ENCODE data around the gene DNAH10. TPM values are rescaled to one million over a fixed set of nuclear protein-coding genes. Genes with fewer than 3 reads are reported as not detected.

The DNAH10 gene
- total RNA-seq, 1 experiment from 2014 or later = 0.39 TPM

- intact Hi-C loops (cut with micrococcal nuclease; ENCODE audit: unreplicated experiment) = no loop called here
- H3K36me3 ChIP-seq (ENCODE audit: control insufficient read depth, insufficient read depth, low read length) = no peaks in the 10 kb centered on the region
- CTCF ChIA-PET = no interaction called here
Measured at GRCh38 chr12:123929946-123930583, 168.0 kb downstream of the DNAH10 start.

GRCh38 chr12:123931686-123932321 lies 169.7 kb downstream of the DNAH10 start:
- DNase-seq (ENCODE audit: low read depth, low spot score) (no peak), ATAC-seq (no peak)
- CTCF ChIA-PET = no interaction called here
- 0 out of 2 replicates have a peak, but pooled peaks cover 4% of the 10 kb centered on the region for H3K27me3 ChIP-seq (ENCODE audit: control insufficient read depth, insufficient read depth, low read length)
- H3K4me1 ChIP-seq (ENCODE audit: control insufficient read depth, insufficient read depth, low read length) = no peaks in the 10 kb centered on the region
- intact Hi-C loops (cut with micrococcal nuclease; ENCODE audit: unreplicated experiment) (no loop called here), in situ Hi-C loops (cut with HindIII; ENCODE audit: low pct_unique_long_range_greater_than_20kb, low sequenced_read_pairs) (no loop called here)
- H3K9me3 ChIP-seq (ENCODE audit: control insufficient read depth, insufficient read depth, low read depth, low read length) = no peaks in the 10 kb centered on the region
- H3K27ac ChIP-seq (ENCODE audit: low read length) = no peak overlapping the region
- H3K4me3 ChIP-seq (ENCODE audit: low read depth in 2 of 2, low read length in 2 of 2) = no peak overlapping the region
- TF ChIP-seq POLR2AphosphoS5 (IDR thresholded peaks at IDR 0.05; ENCODE audit: low read depth, low read length) (no peak), TCF7L2 (IDR thresholded peaks at IDR 0.05; ENCODE audit: low read depth, low read length) (no peak), REST (IDR thresholded peaks at IDR 0.05; ENCODE audit: insufficient read depth in 1 of 2, low read depth in 2 of 2, low read length in 1 of 2) (no peak), CTCF (IDR thresholded peaks at IDR 0.05) (no peak), SIN3A (IDR thresholded peaks at IDR 0.05; ENCODE audit: borderline replicate concordance, insufficient read depth, low read depth, low read length) (no peak)
- BruUV-seq (replicated peaks) = no TSS peak
- POLR2A ChIA-PET = no interaction called here
- no peaks in the 10 kb centered on the region for H3K36me3 ChIP-seq (ENCODE audit: control insufficient read depth, insufficient read depth, low read length)

More at GRCh38 chr12:123929946-123930583, 168.0 kb downstream of the DNAH10 start:
- POLR2A ChIA-PET = no interaction called here
- H3K9me3 ChIP-seq (ENCODE audit: control insufficient read depth, insufficient read depth, low read depth, low read length) = no peaks in the 10 kb centered on the region
- H3K4me3 ChIP-seq (ENCODE audit: low read depth in 2 of 2, low read length in 2 of 2) = no peak overlapping the region
- TF ChIP-seq SIN3A (IDR thresholded peaks at IDR 0.05; ENCODE audit: borderline replicate concordance, insufficient read depth, low read depth, low read length) (no peak), CTCF (IDR thresholded peaks at IDR 0.05) (no peak), POLR2AphosphoS5 (IDR thresholded peaks at IDR 0.05; ENCODE audit: low read depth, low read length) (no peak), REST (IDR thresholded peaks at IDR 0.05; ENCODE audit: insufficient read depth in 1 of 2, low read depth in 2 of 2, low read length in 1 of 2) (no peak), TCF7L2 (IDR thresholded peaks at IDR 0.05; ENCODE audit: low read depth, low read length) (no peak)
- ATAC-seq (no peak), DNase-seq (ENCODE audit: low read depth, low spot score) (no peak)
- H3K4me1 ChIP-seq (ENCODE audit: control insufficient read depth, insufficient read depth, low read length) = no peaks in the 10 kb centered on the region
- in situ Hi-C loops (cut with HindIII; ENCODE audit: low pct_unique_long_range_greater_than_20kb, low sequenced_read_pairs) = no loop called here
- H3K27ac ChIP-seq (ENCODE audit: low read length) = no peak overlapping the region
- 0 out of 2 replicates have a peak, but pooled peaks cover 4% of the 10 kb centered on the region for H3K27me3 ChIP-seq (ENCODE audit: control insufficient read depth, insufficient read depth, low read length)
- BruUV-seq (replicated peaks) = no TSS peak
